BJ (cell line): ENCODE measurements around the gene TEX9. TPM values are rescaled to one million over a fixed set of nuclear protein-coding genes. Genes with fewer than 3 reads are reported as not detected.
A peak's percentile ranks its signal among the peaks of the same experiment; 100 is the strongest.

Source experiments
- CTCF ChIA-PET: fragments of 350-600 bp; formaldehyde crosslinking; extraction: SDS; loops from one replicate; lab custom pipeline; 2021; ENCODE audit warnings: antibody characterized with exemption, inconsistent platforms; lab: Yijun Ruan, JAX
- POLR2A ChIA-PET: fragments of 300-600 bp; sonication (Branson Sonifier 250); formaldehyde crosslinking; extraction: SDS; loops from one replicate; lab custom pipeline; 2021; ENCODE audit warnings: antibody characterized with exemption; lab: Charles Lee
- DNase-seq: peaks from one replicate; pipeline ENCODE4 v3.0.0-alpha.2; 2011; ENCODE audit warnings: low read depth
- H3K27me3 ChIP-seq: 2 replicates; pipeline ENCODE4 v1.6.0; 2011; ENCODE audit warnings: low read length; ENCODE audit not compliant: control insufficient read depth, insufficient read depth
- H3K36me3 ChIP-seq: 2 replicates; pipeline ENCODE4 v1.5.1; 2011; ENCODE audit warnings: low read length; ENCODE audit not compliant: control insufficient read depth, insufficient read depth
- H3K4me3 ChIP-seq: 2 replicates; pipeline ENCODE4 v1.5.1; 2011; ENCODE audit warnings: low read depth, mild to moderate bottlenecking, control low read depth, low read length
- CTCF ChIP-seq: IDR thresholded peaks from 2 replicates; pipeline ENCODE4 v1.5.1; 2011; ENCODE audit warnings: low read depth, mild to moderate bottlenecking, control low read depth, inconsistent platforms, low read length, moderate library complexity; ENCODE audit not compliant: insufficient read depth
- polyA plus RNA-seq: library from polyadenylated mRNA; depleted of rRNA; stranded (reverse); fragments of >200 nt; gene quantifications from 2 replicates; pipeline ENCODE4 v1.2.3, GENCODE V29; 2011

TEX9 gene
- polyA plus RNA-seq, 1 experiment, result 0.72 TPM

DNA sequence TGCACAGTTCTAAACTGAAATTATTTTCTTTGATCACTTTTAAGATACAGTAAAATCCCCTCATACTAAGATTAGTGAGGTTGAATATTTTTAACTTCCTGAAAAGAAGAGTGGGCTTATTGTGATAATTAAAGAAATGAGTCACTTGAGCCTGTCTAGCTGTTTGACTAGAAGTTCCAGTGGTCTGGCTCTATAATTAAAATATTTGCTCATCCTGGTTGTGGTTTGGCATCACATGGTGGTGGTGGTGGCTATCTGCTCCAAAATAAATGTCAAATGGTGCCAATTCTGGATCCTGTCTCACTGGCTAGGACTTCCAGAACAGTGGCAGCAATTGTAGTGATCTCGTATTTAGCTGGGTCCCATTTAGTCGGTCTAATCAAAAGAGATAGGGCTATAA is 8.6 kb upstream of the TEX9 start:
- TF ChIP-seq CTCF, result no peak
- Histone ChIP-seq H3K27me3 (no peaks in the 10 kb centered on the region), H3K4me3 (no peak overlapping the region), H3K36me3 (no peaks in the 10 kb centered on the region)
- peak; percentile 7 for DNase-seq
- ChIA-PET CTCF (interaction anchor here (1.8 kb wide), 1 partner anchor 14 kb away, joined by 6 read pairs; no protein-coding TSS in a partner anchor), POLR2A (no interaction called here)

GRCh38 chr15:56358604-56359003 is 6.6 kb upstream of the TEX9 start:
- TF ChIP-seq CTCF, result no peak
- Histone ChIP-seq H3K36me3 (no peaks in the 10 kb centered on the region), H3K27me3 (no peaks in the 10 kb centered on the region), H3K4me3 (no peak overlapping the region)
- ChIA-PET CTCF (no interaction called here), POLR2A (no interaction called here)
- no peak for DNase-seq

DNA sequence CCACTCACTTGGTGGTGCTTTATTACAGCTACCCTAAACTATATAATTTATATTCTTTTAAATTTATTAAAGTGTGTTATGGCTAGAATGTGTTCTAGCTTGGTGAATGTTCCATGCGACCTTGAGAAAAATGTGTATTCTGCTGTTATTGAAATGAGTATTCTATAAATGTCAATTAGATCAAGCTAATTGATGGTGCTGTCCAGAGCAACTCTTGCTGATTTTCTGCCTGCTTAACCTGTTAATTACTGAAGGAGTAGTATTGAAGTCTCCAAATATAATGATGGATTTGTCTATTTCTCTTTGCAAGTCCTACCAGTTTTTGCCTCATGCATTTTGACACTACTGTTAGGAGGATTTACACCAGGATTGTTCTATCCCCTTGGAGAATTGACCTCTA is 3.2 kb upstream of the TEX9 start:
- H3K36me3 ChIP-seq, result no peaks in the 10 kb centered on the region
- no peak for DNase-seq
- no peak for TF ChIP-seq CTCF
- no peak overlapping the region for H3K4me3 ChIP-seq
- CTCF ChIA-PET, result no interaction called here
- no peaks in the 10 kb centered on the region for H3K27me3 ChIP-seq
- POLR2A ChIA-PET, result no interaction called here

DNA sequence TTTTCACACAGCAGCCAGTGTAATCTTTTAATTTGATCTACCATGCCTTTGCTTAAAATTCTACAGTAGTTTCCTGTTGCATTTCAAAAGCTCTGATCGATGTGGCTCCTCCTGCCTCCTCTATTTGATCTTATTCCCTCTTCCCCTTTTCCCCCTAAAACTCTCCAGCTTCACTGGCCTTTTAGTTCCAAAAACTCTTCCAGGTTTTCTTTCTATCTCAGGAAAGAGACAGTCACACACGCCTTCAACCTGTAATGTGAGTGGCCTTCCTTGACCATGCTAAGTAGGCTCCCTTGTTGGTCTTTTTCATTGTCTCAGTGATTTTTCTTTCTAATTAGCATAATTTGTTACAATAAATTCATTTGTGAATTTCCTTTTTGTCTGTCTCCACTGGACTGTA is 985 bp downstream of the TEX9 start:
- H3K27me3 ChIP-seq, result no peaks in the 10 kb centered on the region
- DNase-seq, result no peak
- no peaks in the 10 kb centered on the region for H3K36me3 ChIP-seq
- ChIA-PET POLR2A (no interaction called here), CTCF (no interaction called here)
- no peak for TF ChIP-seq CTCF
- peak overlapping the region; percentile 60; the same call in 1 of the 2 replicates for H3K4me3 ChIP-seq

GRCh38 chr15:56367156-56367555 is 1.9 kb downstream of the TEX9 start:
- TF ChIP-seq CTCF, result no peak
- Histone ChIP-seq H3K36me3 (no peaks in the 10 kb centered on the region), H3K27me3 (no peaks in the 10 kb centered on the region), H3K4me3 (no peak overlapping the region)
- no peak for DNase-seq
- ChIA-PET POLR2A (no interaction called here), CTCF (interaction anchor here (1.5 kb wide), 1 partner anchor 121 kb away, joined by 5 read pairs; no protein-coding TSS in a partner anchor)
